CD4-positive, alpha-beta T cell treated with Interleukin-4 for 4 hours (primary cell): ENCODE data around the gene CAPRIN2.
A peak's percentile ranks its signal among the peaks of the same experiment; 100 is the strongest.

ENCODE experiments used
- DNase-seq: peaks from one replicate; pipeline ENCODE4 v3.0.0-alpha.2; 2020

Gene CAPRIN2

GRCh38 chr12:30754750-30755394, at the start of gene CAPRIN2:
TSS of gene CAPRIN2 (minus strand) at chr12:30754951. CDS start at chr12:30753520, 1,431 bp downstream.
- peak; percentile 93 for DNase-seq

DNA sequence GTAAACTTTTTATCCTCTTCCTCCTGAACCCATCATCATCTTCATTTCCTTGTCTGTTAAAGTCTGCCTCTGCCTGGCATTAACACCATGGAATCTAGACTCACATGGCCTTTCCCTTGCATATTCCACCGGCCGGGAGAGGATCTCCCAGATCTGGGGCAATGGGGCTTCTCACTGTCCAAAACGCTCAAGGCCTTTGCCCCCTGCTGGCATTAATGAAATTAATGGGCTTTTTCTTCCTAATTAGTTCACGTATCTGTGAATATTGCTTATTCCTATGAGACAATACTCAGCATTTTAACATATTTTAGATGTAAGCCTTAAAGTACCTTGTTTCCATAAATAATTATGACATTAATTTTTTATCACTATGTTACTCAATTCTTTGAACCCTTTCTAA, 42.9 kb upstream of the CAPRIN2 start:
- no peak for DNase-seq

GRCh38 chr12:30796891-30797371, 42.2 kb upstream of the CAPRIN2 start:
- DNase-seq, result no peak

DNA sequence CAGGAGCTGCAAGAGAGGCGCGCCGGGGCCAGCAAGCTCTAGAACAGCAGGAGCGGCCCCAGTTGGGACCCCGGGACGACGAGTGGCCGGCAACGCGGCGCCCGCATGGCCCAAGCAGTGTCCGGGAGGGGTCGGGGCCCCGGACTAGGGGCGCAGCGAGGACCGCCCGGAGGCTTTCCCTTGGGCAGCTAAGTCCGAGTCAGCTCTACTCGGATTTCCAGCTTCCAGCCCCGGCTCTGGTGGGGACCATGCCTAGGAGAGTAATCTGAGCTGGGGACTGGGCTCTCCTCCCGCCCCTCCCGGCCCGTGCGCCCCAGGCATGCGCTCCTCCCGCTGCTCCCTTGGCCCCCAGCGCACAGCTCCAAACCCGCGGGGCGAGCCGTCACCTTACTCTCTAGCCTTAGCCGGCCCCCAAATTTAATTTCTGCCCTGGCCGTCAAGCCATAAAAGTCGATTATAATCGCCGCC, 41.6 kb upstream of the CAPRIN2 start:
- no peak for DNase-seq

DNA sequence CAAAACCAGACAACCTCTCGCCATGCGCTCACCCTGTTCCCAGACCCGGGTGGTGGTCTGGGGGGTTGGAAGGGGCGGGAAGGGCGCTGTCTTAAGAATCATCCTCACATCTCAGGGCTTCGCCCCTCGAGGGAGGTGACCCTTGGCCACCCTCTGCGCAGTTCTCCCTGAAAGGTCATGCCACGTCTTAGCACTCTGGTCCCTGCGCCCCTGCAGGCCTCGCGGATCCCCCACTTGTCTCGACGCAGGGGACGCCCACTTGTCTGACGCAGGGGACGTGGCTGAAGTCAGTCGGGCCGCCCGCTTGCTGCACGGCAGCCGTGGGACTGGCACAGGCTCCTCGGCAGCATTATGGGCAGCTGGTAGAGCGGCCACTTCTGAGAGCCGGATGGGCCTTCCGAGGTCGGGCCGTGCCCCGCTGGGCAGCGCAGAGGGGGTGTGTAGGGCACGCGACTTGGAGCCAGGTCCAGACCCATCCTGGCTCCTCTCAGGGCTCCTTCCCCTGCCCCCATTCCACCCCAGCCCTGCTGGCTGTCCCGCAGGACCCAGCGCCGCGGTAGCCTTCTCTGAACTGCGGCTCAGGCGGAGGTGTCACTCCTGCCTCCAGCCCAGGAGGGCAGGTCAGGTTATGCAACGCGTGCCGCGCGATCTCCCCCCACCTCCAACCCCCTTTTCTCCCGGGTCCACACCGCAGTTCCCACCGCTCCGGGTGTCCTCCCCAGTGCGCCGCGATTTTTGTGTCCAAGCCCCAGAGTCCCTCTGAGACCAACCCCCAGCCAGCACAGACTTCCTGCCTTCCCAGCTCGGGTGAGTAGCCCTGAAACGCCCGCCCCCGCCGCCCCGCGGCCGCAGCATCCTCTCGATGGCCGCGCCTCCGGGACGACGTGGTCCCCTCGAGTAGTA, 40.9 kb upstream of the CAPRIN2 start:
- DNase-seq, result peak; percentile 7

GRCh38 chr12:30794591-30795409, 40.0 kb upstream of the CAPRIN2 start:
- DNase-seq, result no peak

DNA sequence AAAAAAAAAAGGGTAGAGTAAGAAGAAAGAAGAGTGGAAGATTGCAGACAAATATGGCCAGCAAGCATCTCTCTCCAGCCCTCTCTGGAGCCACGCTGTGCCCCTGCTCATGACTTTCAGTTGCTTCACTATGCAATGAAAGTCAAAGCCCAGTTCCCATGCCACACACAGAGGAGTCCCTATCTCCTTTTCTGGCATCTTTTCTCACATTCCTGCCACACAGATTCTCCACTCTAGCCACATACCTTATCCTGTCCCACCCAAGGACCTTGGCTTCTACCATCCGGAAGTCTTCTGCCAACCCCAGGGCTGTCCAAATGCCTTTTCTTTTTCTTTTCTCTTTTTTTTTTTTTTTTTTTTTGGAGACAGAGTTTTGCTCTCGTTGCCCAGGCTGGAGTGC, 39.3 kb upstream of the CAPRIN2 start:
- no peak for DNase-seq

DNA sequence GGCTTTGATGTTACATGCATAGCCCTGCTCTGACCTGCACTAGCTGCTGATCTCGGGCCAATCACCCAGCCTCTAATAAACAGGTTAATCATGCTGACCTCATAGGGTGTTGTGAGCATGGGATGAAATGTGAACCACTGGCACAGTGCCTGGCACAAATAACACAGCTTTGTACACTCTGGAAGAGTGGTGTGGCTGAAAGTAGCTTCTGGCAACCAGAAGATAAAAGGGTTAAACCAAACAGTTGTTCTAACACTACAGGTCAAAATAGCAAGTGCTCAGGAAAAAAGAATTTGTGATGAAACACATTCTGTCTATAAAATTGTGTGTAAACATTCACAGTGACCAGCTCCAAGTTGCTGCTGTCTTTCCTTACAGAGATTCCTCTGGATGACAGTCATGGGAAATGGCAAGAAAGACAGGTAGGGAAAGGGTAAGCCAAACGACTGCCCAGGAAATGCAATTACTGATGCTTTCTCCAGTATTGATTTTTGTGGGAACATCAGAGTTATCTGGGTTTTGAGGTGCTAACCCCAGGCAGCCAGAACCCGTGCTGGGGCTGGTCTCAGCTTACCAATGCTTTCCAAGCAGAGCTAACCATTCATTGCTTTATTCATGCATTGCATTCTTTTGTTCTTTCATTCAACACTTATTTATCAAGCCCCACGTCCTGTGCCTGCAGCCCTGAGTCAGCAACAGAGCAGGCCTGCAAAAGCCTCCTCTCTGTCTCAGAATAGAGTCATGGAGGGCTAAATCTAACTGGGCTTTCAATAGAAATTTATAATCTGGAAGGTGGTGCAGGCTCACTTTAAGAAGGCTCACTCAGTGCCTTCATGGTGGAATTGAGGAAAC, 38.1 kb upstream of the CAPRIN2 start:
- DNase-seq, result no peak

DNA sequence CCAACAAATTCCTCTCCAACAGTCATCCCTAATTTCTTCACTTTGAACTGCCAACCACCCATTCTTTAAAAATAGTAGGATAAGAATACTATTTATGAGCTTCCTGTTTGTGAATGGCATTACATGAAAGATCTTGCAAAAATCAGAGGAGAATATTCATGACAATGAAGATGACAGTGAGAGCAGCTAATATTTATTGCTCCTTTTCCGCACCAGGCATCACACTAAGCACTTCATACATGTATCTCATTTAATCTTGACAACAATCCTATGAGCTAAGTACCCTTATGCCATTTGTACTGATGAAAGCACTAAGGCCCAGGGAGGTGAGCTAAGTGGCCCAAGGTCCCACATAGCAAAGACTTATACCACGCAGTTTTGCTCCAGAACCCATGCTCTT, 37.3 kb upstream of the CAPRIN2 start:
- no peak for DNase-seq

DNA sequence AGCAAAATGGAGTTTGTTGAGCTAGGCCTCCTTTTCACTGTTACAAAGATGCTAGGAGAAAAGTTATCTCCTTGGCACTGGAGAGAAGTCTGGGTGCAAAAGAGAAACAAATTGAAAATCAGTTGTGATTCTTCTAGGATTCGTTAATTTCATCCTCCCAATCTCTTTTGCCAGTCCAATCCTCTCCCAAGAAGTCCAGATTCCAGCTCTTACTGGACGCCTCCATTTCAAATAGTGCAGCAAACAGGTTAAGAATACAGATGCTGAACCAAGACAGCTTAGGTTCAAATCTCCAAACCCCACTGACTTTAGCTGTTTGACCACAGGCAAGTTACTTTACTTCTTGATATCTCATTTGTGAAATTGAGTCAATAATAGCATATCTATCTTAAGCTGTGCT, 34.0 kb upstream of the CAPRIN2 start:
- no peak for DNase-seq

DNA sequence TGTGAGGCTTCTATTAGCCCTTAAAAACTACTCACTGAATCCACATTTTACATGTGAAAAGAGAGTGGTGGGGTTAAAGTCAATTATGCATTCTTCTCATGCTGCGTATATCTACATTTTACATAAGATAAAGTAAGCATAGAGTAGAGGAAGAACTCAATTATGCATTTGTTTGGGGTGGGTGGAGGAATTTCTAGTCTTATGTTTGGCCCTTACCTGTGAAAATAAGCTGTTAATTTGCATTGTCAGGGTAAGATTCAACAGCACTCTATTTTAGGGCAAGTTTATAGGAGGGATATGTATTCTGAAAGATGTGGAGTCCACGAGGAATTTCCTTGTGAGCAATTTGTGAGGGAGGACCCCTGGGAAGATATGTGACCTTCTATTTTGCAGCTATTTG, 30.9 kb upstream of the CAPRIN2 start:
- no peak for DNase-seq

DNA sequence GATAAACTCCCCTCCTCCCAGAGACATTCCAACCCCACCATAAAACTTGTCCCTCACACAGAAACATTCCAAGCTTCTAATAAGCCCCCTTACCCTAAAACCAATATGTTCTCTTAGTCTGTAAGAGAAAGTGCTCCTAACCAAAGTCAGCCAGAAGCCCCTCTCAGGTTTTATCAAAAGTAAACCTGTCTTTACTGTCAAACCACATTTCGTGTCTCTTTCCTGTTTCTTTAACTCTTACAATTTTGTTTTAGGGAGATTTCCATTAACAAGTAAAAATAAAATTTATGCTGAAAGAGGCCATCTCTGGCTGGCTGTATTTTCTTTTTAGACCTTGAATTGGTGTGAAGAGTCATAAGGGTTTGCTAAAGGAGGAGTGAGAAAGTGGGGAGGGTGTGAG, 29.8 kb upstream of the CAPRIN2 start:
- DNase-seq, result no peak

DNA sequence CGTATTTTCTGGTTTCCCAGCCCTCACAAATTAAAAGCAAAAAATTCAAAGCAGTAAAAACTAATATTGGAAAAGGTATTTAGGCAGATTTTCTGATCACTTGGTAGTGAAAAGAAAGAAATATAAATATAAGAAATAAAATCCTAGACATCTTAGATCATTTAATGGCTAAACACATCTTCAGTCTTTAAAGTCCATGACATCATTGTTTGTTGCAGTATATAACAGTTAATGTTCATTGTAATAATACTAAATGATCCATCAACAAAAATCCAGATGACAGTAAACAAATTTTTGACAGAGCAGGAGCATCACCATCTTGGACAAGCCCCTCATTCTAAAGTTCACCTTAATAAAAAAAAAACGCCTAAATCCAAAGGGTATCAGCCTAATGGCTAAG, 29.2 kb upstream of the CAPRIN2 start:
- DNase-seq, result no peak

DNA sequence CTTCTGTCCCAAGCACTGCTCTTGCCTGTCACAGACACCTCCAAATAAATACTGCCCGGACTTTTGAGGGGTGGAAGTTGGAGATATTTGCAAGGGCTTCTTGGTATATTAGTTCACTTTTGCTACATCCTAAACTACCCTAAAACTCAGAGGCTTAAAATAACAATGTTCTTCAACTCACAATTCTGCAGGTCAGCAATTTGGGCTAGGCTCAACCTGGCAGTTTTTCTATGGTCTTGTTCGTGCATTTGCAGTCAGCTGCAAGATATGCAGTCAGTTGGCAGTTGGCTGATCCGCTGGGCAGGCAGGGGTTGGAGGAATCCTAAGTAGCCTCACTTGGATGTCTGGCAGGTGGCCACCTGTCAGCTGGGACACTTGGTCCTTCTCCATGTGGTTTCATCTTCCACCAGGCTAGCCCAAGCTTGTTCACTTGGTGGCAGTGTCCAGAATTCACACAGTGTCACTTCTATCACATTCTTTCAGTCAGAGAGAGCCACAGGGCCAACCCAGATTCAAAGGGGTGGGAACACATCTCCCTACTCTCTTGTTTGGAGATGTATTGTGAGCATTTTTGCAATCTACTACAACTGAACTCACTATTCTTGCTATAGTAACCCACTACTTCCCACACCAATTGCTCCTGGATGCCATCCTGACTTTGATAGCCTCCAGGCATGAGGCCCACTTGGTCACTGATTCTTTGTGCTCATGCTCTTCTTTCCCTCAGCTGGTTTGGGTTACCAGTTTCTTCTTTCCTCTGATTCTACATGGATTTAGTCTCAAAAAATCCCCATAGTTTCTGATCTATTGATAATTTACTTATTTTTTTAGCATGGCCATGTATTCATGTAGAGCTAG, 27.8 kb upstream of the CAPRIN2 start:
- no peak for DNase-seq

- DNase-seq, result no peak
Measured at GRCh38 chr12:30779578-30779977, 24.8 kb upstream of the CAPRIN2 start.

DNA sequence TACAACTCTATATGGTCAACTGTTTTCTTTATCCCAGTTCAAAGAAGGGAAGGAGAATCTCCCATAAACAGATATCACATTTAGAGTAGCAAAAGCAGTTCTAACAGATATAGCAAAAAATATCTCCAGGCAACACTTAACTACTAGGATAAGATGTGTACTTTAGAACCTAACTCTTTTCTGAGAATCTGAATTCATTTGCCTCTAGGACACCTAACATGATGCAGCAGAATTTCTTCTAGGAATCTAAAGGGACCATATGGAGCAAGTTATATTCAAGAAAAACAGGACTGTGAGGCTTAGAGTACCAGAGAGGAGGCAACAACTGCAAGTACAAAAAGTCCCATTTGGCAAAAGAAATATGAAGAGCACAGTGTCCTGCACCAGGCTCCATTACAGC, 24.4 kb upstream of the CAPRIN2 start:
- DNase-seq, result no peak

- DNase-seq, result no peak
Measured at GRCh38 chr12:30774599-30774998, 19.8 kb upstream of the CAPRIN2 start.

GRCh38 chr12:30769802-30770201, 15.1 kb upstream of the CAPRIN2 start:
- no peak for DNase-seq

DNA sequence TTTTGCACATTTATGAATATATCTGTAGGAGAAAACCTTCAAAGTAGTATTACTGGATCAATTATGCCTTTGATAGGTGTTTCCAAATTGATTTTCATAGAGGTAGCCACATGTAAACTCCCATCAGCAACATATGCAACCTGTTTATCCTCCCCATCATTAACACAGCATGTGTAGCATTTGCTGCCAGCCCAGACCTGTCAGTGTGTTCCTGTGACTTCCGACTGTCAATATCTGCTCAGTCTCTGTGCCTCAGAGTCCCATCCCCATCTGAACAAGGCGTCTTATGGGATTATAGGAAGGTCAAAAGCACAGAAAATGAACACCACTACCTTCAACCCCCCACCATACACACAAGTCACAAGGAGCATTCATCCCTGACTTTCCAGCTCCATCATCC, 9.5 kb upstream of the CAPRIN2 start:
- no peak for DNase-seq

- no peak for DNase-seq
Measured at GRCh38 chr12:30763053-30763452, 8.3 kb upstream of the CAPRIN2 start.

GRCh38 chr12:30761730-30762129, 7.0 kb upstream of the CAPRIN2 start:
- no peak for DNase-seq
